Glomerular visceral epithelial cell (primary cell): Measurements from ENCODE around the gene NDUFB7.

Experiments used
- DNase-seq: peaks from one replicate; pipeline ENCODE4 v3.0.0-alpha.2; 2016; ENCODE audit errors: extremely low spot score

The NDUFB7 gene

DNA sequence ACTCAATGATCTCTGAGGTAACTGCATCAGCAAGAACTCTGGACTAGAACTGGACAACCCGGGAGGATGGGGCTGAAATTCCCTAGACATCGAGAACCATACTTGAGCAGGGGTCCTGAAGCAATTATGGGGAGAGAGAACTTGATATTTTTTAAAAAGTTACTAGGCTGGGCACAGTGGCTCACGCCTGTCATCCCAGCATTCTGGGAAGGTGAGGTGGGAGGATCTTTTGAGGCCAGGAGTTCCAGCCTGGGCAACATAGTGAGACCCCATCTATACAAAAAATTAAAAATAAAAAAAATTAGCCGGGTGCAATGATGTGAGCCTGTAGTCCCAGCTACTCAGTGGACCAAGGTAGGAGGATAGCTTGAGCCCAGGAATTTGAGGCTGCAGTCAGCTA lies 51.3 kb downstream of the NDUFB7 start:
- DNase-seq = no peak

DNA sequence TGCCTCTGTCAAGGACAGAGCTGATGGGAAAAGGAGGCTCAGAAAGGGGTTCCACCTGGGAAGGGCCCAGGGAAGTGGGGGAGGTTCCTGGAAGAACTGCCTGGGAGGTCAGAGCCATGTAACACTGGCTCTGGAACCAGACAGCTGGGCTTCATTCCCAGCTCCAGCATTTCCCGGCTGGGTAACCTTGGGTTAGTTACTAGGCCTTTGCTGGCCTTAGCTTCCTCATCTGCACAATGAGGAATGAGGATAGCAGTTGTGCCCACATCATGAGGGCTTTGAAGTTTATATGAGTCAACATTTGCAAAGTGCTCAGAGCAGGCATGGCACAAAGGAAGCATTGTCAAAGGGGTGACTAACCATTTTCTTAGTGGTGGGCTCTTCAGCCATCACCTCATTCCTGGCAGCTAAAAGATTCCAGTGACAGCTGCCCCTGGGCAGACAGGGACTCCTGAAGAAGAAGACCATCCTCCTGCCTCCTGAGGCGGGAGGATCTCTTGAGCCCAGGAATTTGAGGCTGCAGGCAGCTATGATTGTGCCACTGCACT lies 51.9 kb downstream of the NDUFB7 start:
- peak; percentile 87 for DNase-seq

DNA sequence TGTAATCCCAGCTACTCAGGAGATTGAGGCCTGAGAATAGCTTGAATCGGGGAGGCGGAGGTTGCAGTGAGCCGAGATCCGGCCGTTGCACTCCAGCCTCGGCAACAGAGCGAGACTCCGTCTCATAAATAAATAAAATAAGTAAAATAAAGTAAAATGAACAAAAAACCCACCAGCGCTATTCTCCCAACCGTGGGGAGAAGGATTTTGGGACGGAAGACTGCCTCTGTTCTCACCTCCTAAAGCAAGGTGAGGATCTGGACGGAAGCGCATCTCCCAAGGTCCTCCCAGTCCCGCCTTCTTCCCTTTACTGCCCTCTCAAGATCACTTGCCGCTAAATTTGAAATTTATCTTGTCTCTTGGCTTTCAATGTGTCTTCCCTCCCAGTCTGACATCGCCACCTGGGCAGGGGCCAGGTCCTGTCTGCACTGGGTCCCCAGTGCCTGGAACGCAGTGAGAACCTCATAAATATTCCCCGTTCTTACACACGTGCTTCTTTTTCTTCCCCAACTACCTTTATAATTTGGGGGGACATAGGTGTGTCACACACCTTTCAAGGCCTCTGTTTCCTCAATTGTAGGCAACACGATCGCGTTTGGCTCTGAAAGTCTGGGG lies 52.5 kb downstream of the NDUFB7 start:
- no peak for DNase-seq

DNA sequence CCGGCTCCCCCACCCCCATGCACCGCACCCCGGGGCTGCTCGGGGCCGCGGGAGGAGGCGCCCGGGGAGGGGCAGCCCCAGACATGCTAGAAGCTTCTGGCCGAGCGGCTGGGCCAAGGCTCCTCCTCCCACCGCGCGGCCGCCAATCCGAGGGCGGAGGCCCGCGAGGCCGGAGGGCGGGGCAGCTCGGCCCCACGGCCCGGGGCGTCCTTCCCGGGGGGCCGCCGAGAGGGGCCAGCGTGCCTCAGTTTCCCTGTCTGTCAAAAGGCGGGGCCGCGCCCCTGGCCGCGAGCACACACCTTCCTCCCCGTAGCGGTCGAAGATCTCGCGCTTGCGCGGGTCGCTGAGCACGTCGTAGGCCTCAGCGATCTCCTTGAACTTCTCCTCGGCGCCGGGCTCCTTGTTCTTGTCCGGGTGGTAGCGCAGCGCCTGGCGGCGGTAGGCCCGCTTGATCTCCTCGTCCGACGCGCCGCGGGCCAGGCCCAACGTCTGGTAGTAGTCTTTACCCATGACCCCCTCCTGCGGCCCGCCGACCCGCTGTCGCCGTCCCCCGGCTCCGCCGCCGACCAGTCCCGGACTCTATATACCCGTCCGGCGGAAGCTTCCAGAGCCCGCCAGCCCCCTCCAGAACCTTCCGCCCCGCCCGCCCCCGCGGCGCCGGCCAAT lies 53.9 kb downstream of the NDUFB7 start, which contains the start of gene DNAJB1:
Gene DNAJB1 (minus strand): TSS at position 558 of the 666 bp plus-strand sequence. CDS start 48 bp downstream, at position 510.
- peak; percentile 78 for DNase-seq

DNA sequence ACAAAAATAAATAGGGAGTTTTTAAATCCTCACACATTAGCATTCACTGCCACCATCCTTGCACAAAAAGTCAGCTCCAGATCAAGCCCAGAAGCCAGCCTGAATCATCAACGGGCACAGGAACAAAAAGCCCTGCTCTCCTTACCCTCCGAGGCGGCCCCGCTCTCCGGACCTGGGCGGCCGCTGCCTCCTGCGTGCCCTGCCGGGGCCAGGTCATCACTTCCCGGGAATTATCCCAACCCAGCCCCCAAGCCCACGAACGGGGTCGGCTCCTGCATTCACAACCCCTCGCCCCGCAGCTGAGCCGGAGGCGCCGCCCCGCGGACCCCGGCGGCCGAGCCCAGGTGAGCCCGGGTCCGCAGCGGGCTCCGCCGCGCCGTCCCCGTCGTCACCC lies 54.4 kb downstream of the NDUFB7 start:
- no peak for DNase-seq

DNA sequence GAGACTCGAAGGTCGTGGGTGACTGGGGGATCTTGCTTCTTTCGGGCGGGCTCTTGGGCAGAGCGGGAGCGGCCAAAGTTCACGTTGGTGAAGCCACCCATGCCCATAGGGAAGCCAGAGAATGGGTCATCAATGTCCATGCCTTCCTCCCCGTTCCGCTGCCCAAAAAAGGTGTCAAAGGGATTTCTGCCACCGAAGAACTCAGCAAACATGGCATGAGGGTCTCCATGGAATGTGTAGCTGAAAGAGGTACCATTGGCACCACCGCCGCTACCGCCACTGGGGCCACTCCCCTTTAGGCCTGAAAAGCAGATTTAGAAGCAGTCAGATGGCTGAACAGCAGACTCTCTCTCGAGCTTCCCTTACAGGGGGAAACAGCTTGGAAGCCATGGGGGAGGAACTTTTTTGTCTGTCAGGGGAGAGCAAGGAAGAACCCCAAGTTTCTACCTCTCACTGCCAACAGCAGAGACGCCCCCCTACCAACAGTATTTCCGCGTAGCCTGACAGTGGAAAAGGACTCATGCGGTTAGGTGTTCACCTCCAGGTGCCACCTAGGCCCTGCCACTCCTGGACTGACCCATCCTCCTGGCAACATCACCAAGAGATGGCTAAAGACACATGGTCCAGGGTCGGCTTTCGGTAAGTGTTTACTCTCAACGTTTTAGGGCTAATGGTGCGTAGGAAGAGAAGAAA lies 55.0 kb downstream of the NDUFB7 start:
- no peak for DNase-seq
